ENCODE measurements around the gene ANAPC15. TPM values are rescaled to one million over a fixed set of nuclear protein-coding genes. Genes with fewer than 3 reads are reported as not detected.
A peak's percentile ranks its signal among the peaks of the same experiment; 100 is the strongest.

ANAPC15 gene
- total RNA-seq, 1 experiment from 2014 or later, result 98.6 TPM

GRCh38 chr11:72080326-72081183, 31.9 kb downstream of the ANAPC15 start, which contains the start of the genes LRRC51 and NUMA1:
TSS of gene LRRC51 (plus strand) at chr11:72080850. CDS start at chr11:72089084, 8,234 bp downstream.
TSS of gene NUMA1 (minus strand) at chr11:72080542. CDS start at chr11:72035943, 44,599 bp downstream.
- CTCF ChIA-PET, result interaction anchor here (1.1 kb wide), 1 partner anchor 55 kb away, joined by 11 read pairs; no protein-coding TSS in a partner anchor
- BruUV-seq (replicated peaks), result no TSS peak
- H3K4me3 ChIP-seq (ENCODE audit: low read depth, low read length), result peak within 1 kb of the TSS; percentile 92
- H3K36me3 ChIP-seq (ENCODE audit: control insufficient read depth, insufficient read depth, low read length), result no peaks in the 10 kb centered on the region
- Mint-ChIP-seq H3K4me3 (ENCODE audit: unreplicated experiment) (peak within 1 kb of the TSS; percentile 86), H3K27ac (ENCODE audit: unreplicated experiment) (peak within 1 kb of the TSS; percentile 99), H3K9me3 (ENCODE audit: unreplicated experiment) (no peaks in the 10 kb centered on the region), H3K27me3 (ENCODE audit: insufficient read depth, unreplicated experiment) (no peaks in the 10 kb centered on the region), H3K36me3 (ENCODE audit: insufficient read depth, unreplicated experiment) (peaks cover 15% of the 10 kb centered on the region), H3K4me1 (ENCODE audit: low read depth, unreplicated experiment) (peaks cover 28% of the 10 kb centered on the region)
- H3K4me1 ChIP-seq, result peaks cover 19% of the 10 kb centered on the region
- POLR2A ChIA-PET, result no interaction called here
- H3K27me3 ChIP-seq (replicated peaks; ENCODE audit: control insufficient read depth, insufficient read depth, low read length), result no peaks in the 10 kb centered on the region
- DNase-seq, result peak; percentile 100
- no peaks in the 10 kb centered on the region for H3K9me3 ChIP-seq
- intact Hi-C loops (cut with micrococcal nuclease; ENCODE audit: unreplicated experiment), result loop anchor here (1.0 to 5.0 kb wide), 7 partner anchors 11 to 352 kb away; partner anchors contain the start of genes ANAPC15, CLPB and LAMTOR1
- TF ChIP-seq, protein P1, sequence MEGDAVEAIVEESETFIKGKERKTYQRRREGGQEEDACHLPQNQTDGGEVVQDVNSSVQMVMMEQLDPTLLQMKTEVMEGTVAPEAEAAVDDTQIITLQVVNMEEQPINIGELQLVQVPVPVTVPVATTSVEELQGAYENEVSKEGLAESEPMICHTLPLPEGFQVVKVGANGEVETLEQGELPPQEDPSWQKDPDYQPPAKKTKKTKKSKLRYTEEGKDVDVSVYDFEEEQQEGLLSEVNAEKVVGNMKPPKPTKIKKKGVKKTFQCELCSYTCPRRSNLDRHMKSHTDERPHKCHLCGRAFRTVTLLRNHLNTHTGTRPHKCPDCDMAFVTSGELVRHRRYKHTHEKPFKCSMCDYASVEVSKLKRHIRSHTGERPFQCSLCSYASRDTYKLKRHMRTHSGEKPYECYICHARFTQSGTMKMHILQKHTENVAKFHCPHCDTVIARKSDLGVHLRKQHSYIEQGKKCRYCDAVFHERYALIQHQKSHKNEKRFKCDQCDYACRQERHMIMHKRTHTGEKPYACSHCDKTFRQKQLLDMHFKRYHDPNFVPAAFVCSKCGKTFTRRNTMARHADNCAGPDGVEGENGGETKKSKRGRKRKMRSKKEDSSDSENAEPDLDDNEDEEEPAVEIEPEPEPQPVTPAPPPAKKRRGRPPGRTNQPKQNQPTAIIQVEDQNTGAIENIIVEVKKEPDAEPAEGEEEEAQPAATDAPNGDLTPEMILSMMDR (IDR thresholded peaks at IDR 0.05; ENCODE audit: insufficient read depth in 1 of 2, low read depth in 1 of 2, low read length in 1 of 2, severe bottlenecking in 1 of 2, unreplicated experiment in 1 of 2), result no peak

DNA sequence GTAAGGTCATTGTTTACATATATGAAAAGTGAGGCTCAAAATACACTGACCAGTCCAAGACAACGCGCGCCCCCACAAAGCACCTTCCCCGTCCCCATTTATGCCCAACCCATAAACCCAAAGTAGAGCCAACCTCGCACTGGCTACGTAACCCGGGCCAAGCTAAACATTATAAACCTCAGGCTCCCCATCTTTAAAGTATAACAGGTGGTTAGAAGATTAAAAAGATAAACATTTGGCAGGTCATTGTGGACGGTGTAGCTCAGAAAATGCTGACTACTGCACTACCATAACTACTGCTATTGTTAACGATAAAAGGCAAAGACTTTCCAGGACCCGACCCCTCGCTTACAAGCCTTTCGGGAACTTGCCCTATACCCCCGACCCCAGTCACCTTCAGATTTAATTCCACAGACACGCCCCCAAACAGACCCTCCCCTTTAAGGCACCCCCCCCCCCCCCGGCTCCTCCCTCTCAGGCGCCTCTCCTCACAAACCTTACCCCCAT, 32.6 kb downstream of the ANAPC15 start:
- peak in 1 of 2 experiments; percentile 37 for DNase-seq
- ChIA-PET POLR2A (no interaction called here), CTCF (interaction anchor here (0.7 to 1.1 kb wide), 3 partner anchors 11 to 109 kb away, joined by 3 to 11 read pairs (median 4); no protein-coding TSS in a partner anchor)
- TF ChIP-seq, protein P1 (IDR thresholded peaks at IDR 0.05; ENCODE audit: insufficient read depth in 1 of 2, low read depth in 1 of 2, low read length in 1 of 2, severe bottlenecking in 1 of 2, unreplicated experiment in 1 of 2), result no peak
- Histone ChIP-seq H3K27me3 (replicated peaks; ENCODE audit: control insufficient read depth, insufficient read depth, low read length) (no peaks in the 10 kb centered on the region), H3K9me3 (no peaks in the 10 kb centered on the region), H3K36me3 (ENCODE audit: control insufficient read depth, insufficient read depth, low read length) (0 out of 2 replicates have a peak, but pooled peaks cover 3% of the 10 kb centered on the region), H3K4me3 (ENCODE audit: low read depth, low read length) (peak overlapping the region; percentile 92), H3K4me1 (peaks cover 19% of the 10 kb centered on the region)
- peaks cover 16% of the 10 kb centered on the region for H3K36me3 Mint-ChIP-seq (ENCODE audit: insufficient read depth, unreplicated experiment)
- no peaks in the 10 kb centered on the region for H3K27me3 Mint-ChIP-seq (ENCODE audit: insufficient read depth, unreplicated experiment)
- H3K4me1 Mint-ChIP-seq (ENCODE audit: low read depth, unreplicated experiment), result peaks cover 28% of the 10 kb centered on the region
- BruUV-seq (replicated peaks), result no TSS peak
- H3K9me3 Mint-ChIP-seq (ENCODE audit: unreplicated experiment), result no peaks in the 10 kb centered on the region
- intact Hi-C loops (cut with micrococcal nuclease; ENCODE audit: unreplicated experiment), result loop anchor here (1.0 to 5.0 kb wide), 7 partner anchors 11 to 352 kb away; partner anchors contain the start of genes ANAPC15, CLPB and LAMTOR1
- H3K4me3 Mint-ChIP-seq (ENCODE audit: unreplicated experiment), result peak overlapping the region; percentile 86
- peak overlapping the region; percentile 99 for H3K27ac Mint-ChIP-seq (ENCODE audit: unreplicated experiment)

GRCh38 chr11:72078477-72078876, 34.0 kb downstream of the ANAPC15 start:
- peaks cover 19% of the 10 kb centered on the region for H3K4me1 ChIP-seq
- no peak overlapping the region for H3K27ac Mint-ChIP-seq (ENCODE audit: unreplicated experiment)
- TF ChIP-seq, protein P1 (IDR thresholded peaks at IDR 0.05; ENCODE audit: insufficient read depth in 1 of 2, low read depth in 1 of 2, low read length in 1 of 2, severe bottlenecking in 1 of 2, unreplicated experiment in 1 of 2), result no peak

More at GRCh38 chr11:72078477-72078876, 34.0 kb downstream of the ANAPC15 start:
- Mint-ChIP-seq H3K4me3 (ENCODE audit: unreplicated experiment) (peak overlapping the region; percentile 86), H3K27me3 (ENCODE audit: insufficient read depth, unreplicated experiment) (no peaks in the 10 kb centered on the region), H3K9me3 (ENCODE audit: unreplicated experiment) (no peaks in the 10 kb centered on the region), H3K4me1 (ENCODE audit: low read depth, unreplicated experiment) (peaks cover 30% of the 10 kb centered on the region), H3K36me3 (ENCODE audit: insufficient read depth, unreplicated experiment) (peaks cover 22% of the 10 kb centered on the region)
- BruUV-seq (replicated peaks), result TSS peak; percentile 37
- Histone ChIP-seq H3K4me3 (ENCODE audit: low read depth, low read length) (no peak overlapping the region), H3K27me3 (replicated peaks; ENCODE audit: control insufficient read depth, insufficient read depth, low read length) (no peaks in the 10 kb centered on the region), H3K9me3 (no peaks in the 10 kb centered on the region), H3K36me3 (ENCODE audit: control insufficient read depth, insufficient read depth, low read length) (0 out of 2 replicates have a peak, but pooled peaks cover 3% of the 10 kb centered on the region)
- ChIA-PET CTCF (interaction anchor here (1.7 kb wide), 1 partner anchor 53 kb away, joined by 8 read pairs; no protein-coding TSS in a partner anchor), POLR2A (no interaction called here)
- intact Hi-C loops (cut with micrococcal nuclease; ENCODE audit: unreplicated experiment), result no loop called here
- DNase-seq, result no peak

Measured in Caco-2 (cell line).